Measurements from ENCODE around the gene ZNF442.
A peak's percentile ranks its signal among the peaks of the same experiment; 100 is the strongest.
"Not testable (repeated sequence)": the region's sequence is repeated elsewhere in the genome, so short reads cannot be mapped to it uniquely, and the experiment has no call there.

ZNF442 gene

DNA sequence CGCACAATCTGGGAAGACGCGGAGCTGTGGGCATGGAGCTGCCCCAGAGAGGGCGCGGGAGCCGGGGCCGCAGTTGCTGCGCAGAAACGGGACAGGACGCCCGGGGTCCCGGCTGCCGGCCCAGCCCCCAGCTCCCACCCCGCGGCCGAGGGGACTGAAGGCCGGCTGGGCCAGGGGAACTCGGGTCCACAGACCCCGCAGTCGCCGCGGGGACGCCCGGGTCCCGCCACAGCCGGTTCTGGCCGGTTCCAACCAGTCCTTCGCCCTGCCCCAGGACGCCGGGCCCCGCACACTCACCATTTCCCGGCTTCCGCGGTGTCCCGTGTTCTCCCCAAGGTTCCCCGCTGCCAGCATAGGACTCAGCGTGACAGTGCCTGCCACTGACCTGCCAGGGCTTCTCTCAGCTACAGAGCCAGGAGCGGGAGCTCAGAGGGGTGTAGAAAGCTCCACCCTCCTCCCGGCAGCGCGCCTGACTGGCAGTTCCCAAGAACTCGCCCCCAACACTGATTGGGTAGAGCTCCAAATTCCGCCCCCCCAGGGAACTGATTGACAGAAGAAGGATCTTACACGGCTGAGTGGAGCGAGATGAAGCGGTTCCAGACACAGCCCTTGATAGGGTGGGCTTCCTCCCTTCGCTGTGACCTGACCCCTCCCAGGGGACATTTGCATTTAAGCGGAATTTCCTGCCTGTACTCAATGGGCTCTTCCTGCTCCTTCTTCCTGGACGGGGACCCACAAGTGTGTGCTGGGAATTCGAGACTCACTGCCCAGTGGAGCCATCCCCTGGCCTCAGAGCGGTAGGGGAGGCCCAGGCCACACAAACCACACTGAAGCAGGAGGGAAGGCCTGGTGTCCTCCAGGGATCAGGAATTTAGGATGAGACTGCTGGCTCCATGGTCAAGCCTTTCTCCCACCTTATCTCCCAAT is at the start of gene ZNF442:
ZNF442 (minus strand) TSS at position 448 of the 927 bp plus-strand sequence. CDS start 2,052 bp downstream, outside the sequence.
- DNase-seq = peak; percentile 85

DNA sequence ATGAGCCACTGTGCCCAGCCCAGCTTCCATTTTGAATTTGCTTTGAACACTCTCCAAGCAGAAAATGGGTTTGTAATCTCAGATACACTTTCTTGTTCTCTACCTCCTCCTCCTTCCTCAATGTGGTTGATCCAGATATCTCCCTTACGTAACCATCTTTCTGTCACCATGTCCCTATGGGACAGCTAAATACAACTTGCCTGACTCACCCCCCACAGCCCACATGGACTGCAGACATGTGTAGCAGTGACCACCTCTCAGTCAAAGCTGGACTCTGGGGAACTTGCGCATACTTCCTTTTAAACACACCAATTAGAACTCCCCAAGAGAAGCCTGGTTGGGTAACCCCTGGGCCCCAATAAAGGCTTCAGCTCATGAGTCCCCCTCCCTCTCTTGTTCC is 46.4 kb upstream of the ZNF442 start:
- no peak for DNase-seq

DNA sequence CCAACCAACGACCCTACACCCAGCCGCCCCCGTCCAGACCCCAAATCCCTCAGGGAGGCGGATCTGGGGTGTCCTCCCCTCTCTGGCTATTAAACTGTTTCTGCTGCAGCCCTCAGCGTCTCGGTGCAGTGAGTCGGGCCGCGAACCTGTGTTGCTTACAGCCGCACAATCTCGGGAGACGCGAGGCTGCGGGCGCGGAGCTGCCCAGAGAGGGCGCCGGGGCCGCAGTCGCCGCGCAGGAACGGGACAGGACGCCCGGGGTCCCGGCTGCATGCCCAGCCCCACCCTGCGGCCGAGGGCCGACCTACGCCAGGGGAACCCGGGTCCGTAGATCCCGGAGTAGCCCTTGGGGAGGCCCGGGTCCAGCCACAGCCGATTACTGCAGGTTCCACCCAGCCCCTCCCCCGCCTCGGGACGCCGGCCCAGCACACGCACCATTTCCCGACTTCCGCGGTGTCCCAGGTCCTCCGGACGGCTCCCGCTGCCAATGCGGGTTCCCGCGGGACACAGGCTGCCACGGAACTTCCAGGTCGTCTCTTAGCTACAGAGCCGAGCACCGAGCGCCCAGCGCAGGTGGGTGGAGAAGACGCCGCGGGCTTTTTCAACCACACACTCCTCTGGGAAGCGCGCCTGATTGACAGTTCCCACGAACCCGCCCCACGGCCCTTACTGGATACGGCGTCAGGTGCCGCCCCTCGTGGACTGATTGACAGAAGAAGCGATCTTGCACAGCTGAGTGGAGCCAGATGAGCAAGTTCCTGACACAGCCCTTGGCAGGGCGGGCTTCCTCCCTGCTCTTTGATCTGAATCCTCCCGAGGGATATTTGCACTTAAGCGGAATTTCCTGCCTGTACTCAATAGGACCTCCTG is 35.4 kb upstream of the ZNF442 start, which contains the start of gene ZNF799:
ZNF799 (minus strand) TSS at position 639 of the 870 bp plus-strand sequence; CDS start at position 438, 201 bp downstream.
- DNase-seq = peak; percentile 71

DNA sequence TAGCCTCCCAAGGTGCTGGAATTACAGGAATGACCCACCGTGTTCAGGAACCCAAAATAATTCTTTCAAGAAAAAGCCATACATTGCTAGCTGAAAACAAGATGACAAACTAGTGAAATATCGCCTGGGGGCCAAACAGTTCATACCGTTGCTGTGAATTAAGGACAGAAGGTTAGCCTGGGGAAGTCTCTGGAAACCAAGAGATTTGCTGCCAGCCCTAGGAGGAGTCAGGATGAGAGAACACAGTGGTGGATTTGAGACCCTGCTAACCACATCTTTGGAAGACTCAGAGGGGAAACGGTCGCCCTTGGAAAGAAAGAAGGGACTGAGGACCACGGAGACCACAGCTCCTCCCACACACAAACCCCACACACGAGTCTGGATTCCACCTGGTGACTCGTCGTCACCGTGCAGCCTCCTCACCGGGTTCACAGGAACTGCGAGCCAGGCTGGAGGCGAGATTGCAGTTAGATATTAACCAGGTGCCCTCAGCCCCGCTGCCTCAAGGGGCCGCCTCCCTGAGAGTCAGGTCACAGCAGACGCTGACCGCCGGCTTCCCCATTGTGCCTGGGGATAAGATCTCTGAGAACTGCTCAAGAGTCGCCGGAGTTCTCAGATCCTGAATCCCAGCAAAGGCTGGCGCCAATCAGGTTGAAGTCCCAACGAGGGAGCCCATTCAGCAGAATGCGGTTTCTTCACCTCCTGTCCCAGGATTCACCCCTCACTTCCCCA is 34.6 kb upstream of the ZNF442 start:
- not testable (repeated sequence) for DNase-seq

DNA sequence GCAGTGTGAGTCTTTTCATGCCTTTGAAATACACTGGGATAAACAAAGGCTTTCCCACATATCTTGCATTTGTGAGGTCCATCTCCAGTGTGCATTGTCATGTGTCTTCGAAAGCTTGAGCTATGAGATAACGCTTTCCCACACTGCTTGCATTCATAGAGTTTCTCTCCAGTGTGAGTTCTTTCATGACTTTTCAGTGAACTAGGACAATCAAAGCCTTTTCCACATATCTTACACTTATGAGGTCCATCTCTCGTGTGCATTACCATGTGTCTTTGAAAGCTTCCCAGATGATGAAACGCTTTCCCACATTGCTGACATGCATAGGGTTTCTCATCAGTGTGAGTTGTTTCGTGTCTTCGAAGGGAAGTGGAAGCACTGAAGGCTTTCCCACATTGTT is 25.7 kb upstream of the ZNF442 start:
- DNase-seq = not testable (repeated sequence)

DNA sequence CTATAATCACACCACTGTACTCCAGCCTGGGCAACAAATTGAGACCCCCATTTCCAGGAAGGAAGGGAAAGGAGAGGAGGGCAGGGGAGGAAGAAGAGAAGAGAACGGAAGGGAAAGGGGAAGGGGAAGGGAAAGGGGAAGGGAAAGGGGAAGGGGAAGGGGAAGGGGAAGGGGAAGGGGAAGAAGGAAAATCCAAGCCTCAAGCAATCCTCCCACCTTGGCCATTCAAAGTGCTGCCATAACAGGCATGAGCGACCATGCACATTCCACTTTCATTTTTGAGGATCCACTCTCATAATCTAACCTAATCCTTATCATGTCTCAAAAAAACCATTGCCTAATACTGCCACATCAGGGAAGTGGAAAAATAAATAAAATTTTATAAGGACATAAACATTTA is 20.9 kb upstream of the ZNF442 start:
- DNase-seq = not testable (repeated sequence)

DNA sequence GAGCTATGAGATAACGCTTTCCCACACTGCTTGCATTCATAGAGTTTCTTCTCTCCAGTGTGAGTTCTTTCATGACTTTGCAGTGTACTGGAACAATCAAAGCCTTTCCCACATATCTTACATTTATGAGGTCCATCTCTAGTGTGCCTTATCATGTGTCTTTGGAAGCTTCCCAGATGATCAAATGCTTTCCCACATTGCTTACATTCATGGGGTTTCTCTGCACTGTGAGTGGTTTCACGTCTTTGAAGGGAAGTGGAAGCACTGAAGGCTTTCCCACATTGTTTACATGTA is 14.9 kb upstream of the ZNF442 start:
- DNase-seq = no peak

DNA sequence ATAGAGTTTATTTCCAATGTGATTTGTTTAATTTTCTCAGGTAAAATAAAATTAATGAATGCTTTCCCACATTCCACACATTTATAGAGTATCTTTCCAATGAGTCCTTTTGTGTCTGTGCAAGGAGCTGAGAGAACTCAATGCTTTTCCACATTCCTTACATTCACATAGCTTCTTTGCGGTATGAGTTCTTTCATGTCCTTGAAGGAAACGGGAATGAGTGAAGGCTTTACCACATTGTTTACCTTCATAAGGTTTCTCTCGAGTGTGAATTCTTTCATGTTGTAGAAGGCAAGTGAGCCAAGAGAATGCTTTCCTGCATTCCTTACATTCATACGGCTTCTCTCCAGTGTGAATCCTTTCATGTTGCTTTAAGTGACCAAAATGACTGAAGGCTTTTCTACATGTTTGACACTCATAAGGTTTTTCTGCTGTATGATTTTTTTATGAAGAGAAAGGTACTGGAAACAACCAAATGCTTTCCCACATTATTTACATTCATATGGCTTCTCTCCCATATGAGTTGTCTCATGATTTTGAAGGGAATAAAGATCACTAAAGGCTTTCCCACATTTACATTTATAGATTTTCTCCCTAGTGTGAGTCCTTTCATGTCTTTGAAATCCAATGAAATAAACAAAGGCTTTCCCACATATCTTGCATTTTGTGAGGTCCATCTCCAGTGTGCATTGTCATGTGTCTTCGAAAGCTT is 14.4 kb upstream of the ZNF442 start:
- DNase-seq = no peak

DNA sequence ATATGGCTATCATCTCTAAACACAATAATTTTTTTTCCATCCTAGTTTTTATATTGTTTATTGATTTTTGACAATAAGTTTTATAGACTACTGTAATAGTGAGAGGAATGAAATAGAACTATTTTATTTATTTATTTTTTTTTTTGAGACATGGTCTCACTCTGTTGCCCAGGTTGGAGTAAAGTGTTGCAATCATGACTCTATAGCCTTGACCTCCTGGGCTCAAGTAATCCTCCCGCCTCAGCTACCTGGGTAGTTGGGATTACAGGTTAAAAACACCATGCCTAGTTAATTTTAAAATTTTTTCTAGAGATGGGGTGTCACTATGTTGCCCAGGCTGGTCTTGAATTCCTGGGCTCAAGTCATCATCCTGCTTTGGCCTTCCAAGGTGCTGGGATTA is 8.5 kb upstream of the ZNF442 start:
- no peak for DNase-seq

DNA sequence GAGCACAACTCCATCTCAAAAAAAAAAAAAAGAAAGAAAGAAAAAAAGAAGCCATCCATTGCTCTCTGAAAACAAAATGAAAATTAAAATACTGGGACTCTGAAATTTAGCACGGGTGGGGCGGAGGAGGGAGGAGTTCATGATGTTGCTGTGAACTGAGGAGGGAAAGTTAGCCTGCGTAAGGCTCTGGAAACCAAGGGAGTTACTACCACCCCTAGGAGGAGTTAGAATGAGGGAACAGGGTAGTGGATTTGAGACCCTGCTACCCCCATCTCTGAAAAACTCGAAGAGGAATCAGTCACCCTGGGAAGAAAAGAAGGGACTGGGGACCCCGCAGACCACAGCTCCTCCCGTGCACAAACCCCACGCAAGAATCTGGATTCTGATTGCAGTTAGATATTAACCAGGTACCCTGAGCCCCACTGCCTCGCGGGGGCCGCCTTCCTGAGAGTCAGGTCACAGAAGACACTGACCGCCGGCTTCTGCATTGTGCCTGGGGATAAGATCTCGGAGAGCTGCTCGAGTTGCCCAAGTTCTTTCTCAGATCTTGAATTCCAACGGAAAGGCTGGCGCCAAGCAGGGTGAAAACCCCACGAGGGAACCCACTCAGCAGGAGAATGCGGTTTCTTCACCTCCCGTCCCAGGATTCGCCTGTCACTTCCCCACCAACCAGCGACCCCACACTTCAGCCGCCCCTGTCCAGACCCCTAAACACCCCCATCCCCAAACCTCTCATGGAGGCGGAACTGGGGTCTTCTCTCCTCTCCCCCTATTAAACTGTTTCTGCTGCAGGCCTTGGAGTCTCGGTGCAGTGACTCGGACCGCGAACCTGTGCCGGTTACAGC is 870 bp downstream of the ZNF442 start:
- no peak for DNase-seq

DNA sequence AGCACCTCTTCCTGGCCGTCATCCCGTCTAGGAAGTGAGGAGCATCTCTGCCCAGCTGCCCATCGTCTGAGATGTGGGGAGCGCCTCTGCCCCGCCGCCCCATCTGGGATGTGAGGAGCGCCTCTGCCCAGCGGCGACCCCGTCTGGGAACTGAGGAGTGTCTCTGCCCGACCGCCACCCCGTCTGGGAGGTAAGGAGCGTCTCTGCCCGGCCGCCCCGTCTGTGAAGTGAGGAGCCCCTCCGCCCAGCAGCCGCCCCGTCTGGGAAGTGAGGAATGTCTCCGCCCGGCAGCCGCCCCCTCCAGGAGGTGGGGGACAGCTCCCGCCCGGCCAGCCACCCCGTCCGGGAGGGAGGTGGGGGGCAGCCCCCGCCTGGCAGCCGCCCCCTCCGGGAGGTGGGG is 3.2 kb downstream of the ZNF442 start:
- DNase-seq = not testable (repeated sequence)

DNA sequence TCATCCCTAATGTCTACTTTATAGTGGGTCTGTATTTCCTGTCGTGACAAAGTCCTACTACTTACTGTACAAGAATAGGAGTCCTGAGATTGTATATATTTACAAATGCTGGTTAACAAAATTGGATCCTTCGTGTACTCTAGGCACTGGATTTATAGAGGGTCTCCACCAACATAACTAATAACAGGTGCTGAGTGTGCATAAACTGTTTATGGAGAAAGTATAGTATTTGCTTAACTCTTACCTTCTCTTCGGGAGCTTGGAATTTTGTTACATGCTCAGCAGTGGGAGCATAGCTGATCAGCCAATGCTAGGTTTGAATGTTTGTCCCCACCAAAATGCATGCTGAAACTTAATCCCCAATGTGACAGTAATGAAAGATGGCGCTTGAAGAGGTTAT is 12.1 kb downstream of the ZNF442 start:
- no peak for DNase-seq

DNA sequence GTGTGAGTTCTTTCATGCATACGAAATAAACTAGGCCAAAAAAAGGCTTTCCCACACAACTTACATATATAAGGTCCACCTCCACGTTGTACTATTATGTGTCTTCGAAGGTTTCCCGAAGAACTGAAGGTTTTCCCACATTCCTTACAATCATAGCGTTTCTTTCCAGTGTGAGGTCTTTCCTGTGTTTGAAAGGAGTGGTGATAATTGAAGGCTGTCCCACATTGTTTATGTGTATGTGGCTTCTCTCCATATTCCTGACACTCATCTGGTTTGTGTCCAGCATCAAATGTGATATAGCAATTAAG is 14.6 kb downstream of the ZNF442 start:
- no peak for DNase-seq

DNA sequence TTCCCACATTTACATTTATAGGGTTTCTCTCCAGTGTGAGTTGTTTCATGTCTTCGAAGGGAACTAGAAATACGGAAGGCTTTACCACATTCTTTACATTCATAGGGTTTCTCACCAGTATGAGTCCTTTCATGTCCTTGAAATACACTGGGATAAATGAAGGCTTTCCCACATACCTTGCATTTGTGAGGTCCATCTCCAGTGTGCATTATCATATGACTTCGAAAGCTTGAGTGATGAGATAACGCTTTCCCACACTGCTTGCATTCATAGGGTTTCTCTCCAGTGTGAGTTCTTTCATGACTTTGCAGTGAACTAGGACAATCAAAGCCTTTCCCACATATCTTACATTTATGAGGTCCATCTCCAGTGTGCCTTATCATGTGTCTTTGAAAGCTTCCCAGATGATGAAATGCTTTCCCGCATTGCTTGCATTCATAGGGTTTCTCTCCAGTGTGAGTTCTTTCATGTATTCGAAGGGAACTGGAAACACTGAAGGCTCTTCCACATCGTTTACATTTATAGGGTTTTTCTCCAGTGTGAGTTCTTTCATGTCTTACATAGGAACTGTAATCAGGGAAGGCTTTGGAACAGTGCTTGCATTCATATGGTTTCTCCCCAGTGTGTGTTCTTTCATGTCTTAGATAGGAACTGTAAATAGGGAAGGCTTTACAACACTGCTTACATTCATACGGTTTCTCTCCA is 15.1 kb downstream of the ZNF442 start:
- no peak for DNase-seq

DNA sequence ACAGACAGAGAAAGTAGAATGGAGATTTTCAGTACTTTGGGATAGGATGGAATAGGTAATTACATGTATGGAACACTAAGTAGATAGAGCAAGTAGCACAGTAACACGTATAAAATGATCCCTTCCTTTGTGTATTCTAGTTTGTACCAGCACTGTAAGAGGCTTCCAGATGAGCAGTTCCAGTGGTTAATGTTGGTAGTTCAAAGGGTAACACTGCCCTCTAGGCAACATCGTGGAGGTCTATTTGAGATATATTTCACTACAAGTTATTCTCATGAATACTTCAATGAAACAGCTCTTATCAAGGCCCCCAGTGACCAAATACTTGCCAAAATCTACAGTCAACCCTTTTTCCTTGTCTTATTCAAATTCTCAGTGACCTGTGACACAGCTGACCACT is 18.6 kb downstream of the ZNF442 start:
- no peak for DNase-seq

DNA sequence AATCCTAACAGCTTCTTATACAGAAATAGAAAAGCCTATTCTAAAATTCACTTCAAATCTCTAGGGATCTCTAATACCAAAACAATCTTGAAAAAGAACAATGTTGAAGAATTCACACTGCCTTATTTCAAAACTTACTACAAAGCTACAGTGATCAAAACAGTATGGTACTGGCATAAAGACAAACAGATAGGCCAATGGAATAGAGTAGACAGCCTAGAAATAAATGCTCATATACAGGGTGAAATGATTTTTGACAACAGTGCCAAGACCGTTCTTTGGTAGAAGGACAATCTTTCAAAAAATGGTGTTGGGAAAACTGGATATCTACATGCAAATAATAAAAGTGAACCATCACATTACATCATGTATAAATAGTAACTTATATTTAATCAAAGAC is 20.3 kb downstream of the ZNF442 start:
- DNase-seq = no peak

DNA sequence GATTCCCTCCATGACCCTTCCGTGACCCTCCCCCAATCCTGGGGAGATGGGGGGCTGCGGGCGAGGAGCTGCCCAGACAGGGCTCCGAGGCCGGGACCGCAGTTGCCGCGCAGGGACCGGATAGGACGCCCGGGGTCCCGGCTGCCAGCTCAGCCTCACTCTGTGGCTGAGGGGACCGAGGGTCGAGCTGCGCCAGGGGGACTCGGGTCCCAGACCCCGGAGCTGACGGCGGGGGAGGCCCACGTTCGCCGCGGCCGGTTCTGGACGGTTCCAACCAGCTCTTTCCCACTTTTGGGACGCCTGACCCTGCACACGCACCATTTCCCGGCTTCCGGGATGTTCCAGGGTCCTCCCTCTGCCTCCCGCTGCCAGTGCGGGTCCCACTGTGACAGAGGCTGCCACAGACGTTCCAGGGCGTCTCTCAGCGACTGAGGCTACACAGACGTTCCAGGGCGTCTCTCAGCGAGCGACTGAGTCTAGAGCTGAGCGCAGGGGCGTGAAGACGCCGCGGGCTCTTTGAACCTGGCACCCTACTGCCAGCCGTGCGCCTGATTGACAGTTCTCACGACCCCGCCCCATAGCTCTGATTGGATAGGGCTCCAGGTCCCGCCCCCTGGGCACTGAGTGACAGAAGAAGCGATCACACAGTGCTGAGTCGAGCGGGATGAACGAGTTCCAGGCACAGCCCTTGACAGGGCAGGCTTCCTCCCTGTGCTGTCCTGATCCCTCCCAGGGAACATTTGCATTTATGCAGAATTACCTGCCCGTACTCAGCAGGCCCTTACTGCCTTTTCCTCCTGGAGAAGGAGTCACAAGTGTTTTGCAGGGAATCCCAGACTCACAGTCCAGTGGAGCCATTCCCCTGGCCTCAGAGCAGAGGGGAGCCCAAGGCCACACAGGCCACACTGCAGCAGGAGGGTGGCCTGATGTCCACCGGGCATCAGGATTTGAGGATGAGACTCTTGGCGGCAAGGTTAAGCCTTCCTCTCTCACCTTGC is 32.0 kb downstream of the ZNF442 start, which contains the start of gene ZNF563:
ZNF563 (minus strand) TSS at position 472 of the 998 bp plus-strand sequence; CDS start at position 321, 151 bp downstream.
- peak; percentile 83 for DNase-seq

DNA sequence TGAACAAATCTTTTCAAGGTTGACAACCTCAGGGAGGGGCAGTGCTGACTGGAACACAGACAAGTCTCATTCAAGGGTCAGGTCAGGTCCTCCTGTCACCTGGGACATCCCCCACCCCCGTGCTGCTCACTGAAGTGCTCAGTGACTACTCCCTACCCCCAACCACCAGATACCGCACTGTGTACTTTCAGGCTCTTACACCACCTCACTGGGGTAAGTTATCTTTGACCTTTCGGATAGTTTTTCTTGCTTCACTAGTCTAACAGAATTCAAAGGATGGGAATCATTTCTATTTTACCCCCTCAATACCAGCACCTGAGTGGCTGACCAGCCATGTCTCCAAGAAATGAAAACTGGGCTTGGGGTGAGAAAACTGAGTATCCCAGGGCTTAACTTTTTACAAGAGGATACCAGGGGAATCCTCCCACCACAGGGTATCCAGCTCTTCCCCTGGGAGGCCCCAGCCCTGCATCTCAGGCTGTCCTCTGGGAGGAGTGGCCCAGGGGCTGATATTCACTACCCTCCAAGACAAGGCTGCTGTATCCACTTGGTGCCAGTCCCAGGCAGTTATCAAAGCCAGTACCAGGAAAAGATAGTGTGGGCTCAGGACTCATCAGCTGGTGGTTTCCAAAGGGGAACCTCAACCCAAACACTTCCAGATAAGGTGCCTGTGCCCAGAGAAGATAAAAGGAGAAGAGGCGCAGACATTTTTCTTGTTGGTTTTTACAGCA is 34.1 kb downstream of the ZNF442 start:
- DNase-seq = no peak

DNA sequence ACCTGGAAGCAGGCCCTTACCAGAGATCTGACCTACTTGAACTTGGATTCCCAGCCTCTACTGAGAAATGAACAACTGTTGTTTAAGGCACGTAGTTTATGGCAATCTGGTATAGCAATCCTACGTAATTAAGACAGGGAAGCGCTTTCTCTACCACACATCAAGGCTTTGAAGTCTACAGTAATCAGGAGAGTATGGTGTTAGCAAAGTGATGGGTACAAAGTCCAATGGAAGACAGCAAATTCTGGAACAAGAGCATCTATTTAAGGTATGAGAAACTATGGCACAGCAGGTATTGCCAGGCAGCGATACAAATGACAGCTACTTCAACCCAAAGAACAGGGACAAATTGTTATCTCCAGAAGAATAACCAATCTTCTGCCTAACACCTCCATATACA is 35.1 kb downstream of the ZNF442 start:
- no peak for DNase-seq

Measured in NCI-H748 treated with DMSO at 0.1 percent for 48 hours (cell line).